GM12873 (cell line): ENCODE results near the gene AOC1.

ENCODE experiments used
- CTCF ChIP-seq: IDR thresholded peaks from 2 replicates; pipeline ENCODE4 v1.5.1; 2012; ENCODE audit warnings: low read depth, mild to moderate bottlenecking, moderate library complexity, low read length, control low read depth; ENCODE audit not compliant: insufficient read depth; ENCODE audit errors: missing control alignments

Gene AOC1

GRCh38 chr7:150838965-150839650 is 13.2 kb upstream of the AOC1 start:
- TF ChIP-seq CTCF: no peak

GRCh38 chr7:150842018-150842417 is 10.3 kb upstream of the AOC1 start:
- TF ChIP-seq CTCF: no peak

- TF ChIP-seq CTCF: no peak
These were observed 9.6 kb upstream of the AOC1 start for GRCh38 chr7:150842716-150843115.

GRCh38 chr7:150845421-150845861 is 6.9 kb upstream of the AOC1 start:
- TF ChIP-seq CTCF: no peak

GRCh38 chr7:150846291-150847115 is 5.8 kb upstream of the AOC1 start:
- no peak for TF ChIP-seq CTCF

GRCh38 chr7:150847536-150847935 is 4.8 kb upstream of the AOC1 start:
- TF ChIP-seq CTCF: no peak

GRCh38 chr7:150848111-150848510 is 4.2 kb upstream of the AOC1 start:
- no peak for TF ChIP-seq CTCF
